K562 (cell line): ENCODE data around the gene TUBA1A. TPM values are rescaled to one million over a fixed set of nuclear protein-coding genes. Genes with fewer than 3 reads are reported as not detected.

ENCODE experiments used
- ARID1B ChIP-seq: fragments of 450-650 bp; IDR thresholded peaks from 2 replicates; pipeline ENCODE4 v1.6.1; 2016; ENCODE audit warnings: antibody characterized with exemption, mild to moderate bottlenecking, inconsistent platforms
- ARNT ChIP-seq, 2 experiments: fragments of 450-650 bp; IDR thresholded peaks; 2 replicates each; pipeline ENCODE4 v1.6.1; 2016; ENCODE audit warnings: mild to moderate bottlenecking in 1 of 2
- CREB1 ChIP-seq, 2 experiments: sonication (generic) in 1 of 2; formaldehyde crosslinking in 1 of 2; IDR thresholded peaks; 2 replicates each; pipeline versions ENCODE4 v1.6.1 to v1.8.0; 2012 to 2022; ENCODE audit warnings: inconsistent platforms in 1 of 2, mild to moderate bottlenecking in 1 of 2, missing genetic modification reagents in 1 of 2, moderate library complexity in 1 of 2
- EP300 ChIP-seq: IDR thresholded peaks from 2 replicates; pipeline ENCODE4 v1.6.1; 2012; ENCODE audit warnings: low read length, improper control_type of control experiment
- ESRRB ChIP-seq: fragments of 250-450 bp; sonication (Bioruptor Pico); IDR thresholded peaks from 2 replicates; pipeline ENCODE4 v1.5.0; 2020; ENCODE audit warnings: mild to moderate bottlenecking, moderate library complexity, borderline replicate concordance
- FOXK2 ChIP-seq, 2 experiments: fragments of 450-650 bp; IDR thresholded peaks in 1 of 2; conservative IDR thresholded peaks in 1 of 2; 2 replicates each; pipeline ENCODE4 v1.6.1; 2016; ENCODE audit warnings: low read depth in 2 of 2, mild to moderate bottlenecking in 1 of 2
- GATAD2A ChIP-seq: fragments of 450-650 bp; IDR thresholded peaks from 2 replicates; pipeline ENCODE4 v1.6.1; 2017
- HDAC2 ChIP-seq: fragments of 450-650 bp; IDR thresholded peaks from 2 replicates; pipeline ENCODE4 v1.6.1; 2016; ENCODE audit warnings: mild to moderate bottlenecking
- HIVEP1 ChIP-seq: fragments of 250-450 bp; sonication (Bioruptor Pico); IDR thresholded peaks from 2 replicates; pipeline ENCODE4 v1.4.0; 2020; ENCODE audit warnings: mild to moderate bottlenecking
- HNRNPL ChIP-seq: fragments of 200-400 bp; formaldehyde crosslinking; IDR thresholded peaks from 2 replicates; pipeline ENCODE4 v1.6.1; 2017; ENCODE audit warnings: low read depth, mild to moderate bottlenecking, low read length
- KDM1A ChIP-seq, 2 experiments: fragments of 450-650 bp; IDR thresholded peaks; 2 replicates each; pipeline ENCODE4 v1.6.1; 2016; ENCODE audit warnings: mild to moderate bottlenecking in 2 of 2
- KDM2B ChIP-seq: fragments of 250-450 bp; sonication (Bioruptor Pico); IDR thresholded peaks from 2 replicates; pipeline ENCODE4 v1.8.0; 2021; ENCODE audit warnings: mild to moderate bottlenecking, moderate library complexity
- KLF13 ChIP-seq: fragments of 450-650 bp; IDR thresholded peaks from 2 replicates; pipeline ENCODE4 v1.6.1; 2016; ENCODE audit warnings: missing genetic modification characterization, low read depth, mild to moderate bottlenecking, missing compliant biosample characterization, moderate library complexity, borderline replicate concordance
- MAFG ChIP-seq: fragments of 450-650 bp; conservative IDR thresholded peaks from 2 replicates; pipeline ENCODE4 v1.6.1; 2016; ENCODE audit warnings: missing genetic modification characterization, missing compliant biosample characterization
- RAD21 ChIP-seq, 2 experiments: fragments of 250-450 bp in 1 of 2; fragments of 450-650 bp in 1 of 2; sonication (Bioruptor Pico) in 1 of 2; formaldehyde crosslinking in 1 of 2; IDR thresholded peaks in 1 of 2; conservative IDR thresholded peaks in 1 of 2; 2 replicates each; pipeline versions ENCODE4 v1.4.0 to v1.8.0; 2020 to 2022; ENCODE audit warnings: mild to moderate bottlenecking in 2 of 2, moderate library complexity in 1 of 2
- RBM22 ChIP-seq: fragments of 200-400 bp; formaldehyde crosslinking; IDR thresholded peaks from 2 replicates; pipeline ENCODE4 v1.6.1; 2018; ENCODE audit warnings: low read length, low read depth; ENCODE audit not compliant: poor library complexity, severe bottlenecking
- SMAD1 ChIP-seq: fragments of 150-350 bp; IDR thresholded peaks from 2 replicates; pipeline ENCODE4 v1.6.1; 2014; ENCODE audit warnings: low read length, low read depth; ENCODE audit not compliant: partially characterized antibody
- SNRNP70 ChIP-seq: fragments of 200-400 bp; formaldehyde crosslinking; optimal IDR thresholded peaks from 2 replicates; pipeline ENCODE3; 2017; ENCODE audit warnings: low read depth, low read length
- SRSF7 ChIP-seq: fragments of 200-400 bp; formaldehyde crosslinking; optimal IDR thresholded peaks from 2 replicates; pipeline ENCODE3; 2017; ENCODE audit warnings: mild to moderate bottlenecking, low read depth, low read length
- TEAD4 ChIP-seq, 2 experiments: sonication (generic) in 1 of 2; formaldehyde crosslinking in 1 of 2; IDR thresholded peaks; 2 replicates each; pipeline versions ENCODE4 v1.6.1 to v1.8.0; 2012 to 2022; ENCODE audit warnings: borderline replicate concordance in 1 of 2, inconsistent platforms in 1 of 2, low read length in 1 of 2, mild to moderate bottlenecking in 1 of 2, missing genetic modification reagents in 1 of 2
- ZBTB17 ChIP-seq: fragments of 450-650 bp; formaldehyde crosslinking; IDR thresholded peaks from 2 replicates; pipeline ENCODE4 v1.4.0; 2020; ENCODE audit warnings: mild to moderate bottlenecking
- ZNF589 ChIP-seq: fragments of 200-800 bp; sonication (Bioruptor generic); IDR thresholded peaks from 2 replicates; pipeline ENCODE4 v1.6.1; 2016; ENCODE audit warnings: low read depth, missing genetic modification characterization, missing compliant biosample characterization
- polyA plus RNA-seq, 8 experiments: library from polyadenylated mRNA; depleted of rRNA in 4 of 8; stranded (reverse) in 5 of 8; unstranded in 3 of 8; fragments of >200 nt; fragmentation: Nextera tagmentation in 2 of 8; fragmentation: Illumina TruSeq in 1 of 8; extraction: Ambion mirVana in 2 of 8; extraction: Trizol in 1 of 8; gene quantifications; 2 replicates each; pipeline versions ENCODE4 v1.2.1 to v1.2.3, GENCODE V29; 2011 to 2014; ENCODE audit warnings: inconsistent platforms in 1 of 8, missing spikeins in 1 of 8
- total RNA-seq, 7 experiments: library from RNA; depleted of rRNA in 6 of 7; stranded (reverse); fragments of >200 nt in 6 of 7; fragmentation: Illumina TruSeq in 2 of 7; extraction: Trizol in 2 of 7; gene quantifications; 2 replicates each; pipeline versions ENCODE4 v1.2.1 to v1.2.3, GENCODE V29; 2011 to 2021; ENCODE audit warnings: low replicate concordance in 1 of 7
- TF ChIP-seq, protein P1 (sequence below): sonication (generic); formaldehyde crosslinking; IDR thresholded peaks from 2 replicates; pipeline ENCODE4 v1.8.1; 2022; ENCODE audit warnings: missing genetic modification reagents
- TF ChIP-seq, protein P2 (sequence below): fragments of 450-650 bp; IDR thresholded peaks from 2 replicates; pipeline ENCODE4 v1.6.1; 2014; ENCODE audit warnings: low read depth, mild to moderate bottlenecking, moderate library complexity, borderline replicate concordance
- TF ChIP-seq, protein P3 (sequence below): sonication (generic); formaldehyde crosslinking; IDR thresholded peaks from 2 replicates; pipeline ENCODE4 v1.8.0; 2022; ENCODE audit warnings: mild to moderate bottlenecking, missing genetic modification reagents

Gene TUBA1A
- total and polyA plus RNA-seq, 9 of the 15 experiments (the other 6 are each of a cell fraction or from before 2014, with no cell fraction given), result 7.4 to 45.1 (median 11.9) TPM

DNA sequence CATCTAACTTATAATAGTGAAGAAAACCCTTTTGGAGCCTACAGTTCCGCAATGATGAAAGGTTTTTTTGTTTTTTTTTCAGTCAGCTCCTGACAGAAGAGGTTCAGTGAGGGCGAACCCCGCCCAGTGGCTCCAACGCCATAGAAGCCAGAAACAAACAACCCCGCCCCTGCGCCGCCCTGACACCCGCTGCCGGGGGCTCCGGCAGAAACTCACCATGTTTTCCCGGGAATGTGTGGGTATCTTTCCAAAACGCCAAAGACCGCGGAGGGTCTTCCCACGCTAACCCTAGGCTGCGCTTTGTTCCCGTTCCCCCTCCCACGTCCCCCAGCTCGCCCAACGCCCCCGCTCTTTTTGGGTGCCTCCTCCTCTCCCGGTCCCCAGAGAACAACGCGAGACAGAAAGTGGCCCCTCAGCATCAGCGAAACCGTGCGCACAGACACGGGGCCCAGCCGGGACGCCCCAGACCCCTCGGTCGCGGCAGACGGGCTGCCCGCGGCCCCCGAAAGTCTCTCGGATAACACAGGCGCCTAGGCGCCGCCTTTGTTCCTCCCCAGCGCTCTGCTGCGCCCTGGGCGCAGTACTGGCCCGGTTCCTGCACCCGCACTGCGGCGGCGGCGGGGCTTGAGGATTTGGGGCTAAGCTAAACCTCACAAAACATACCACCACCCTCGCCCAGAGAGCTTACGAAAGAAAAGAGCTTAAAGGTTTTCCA is 522 bp downstream of the TUBA1A start (continued):
- TF ChIP-seq, protein P1, sequence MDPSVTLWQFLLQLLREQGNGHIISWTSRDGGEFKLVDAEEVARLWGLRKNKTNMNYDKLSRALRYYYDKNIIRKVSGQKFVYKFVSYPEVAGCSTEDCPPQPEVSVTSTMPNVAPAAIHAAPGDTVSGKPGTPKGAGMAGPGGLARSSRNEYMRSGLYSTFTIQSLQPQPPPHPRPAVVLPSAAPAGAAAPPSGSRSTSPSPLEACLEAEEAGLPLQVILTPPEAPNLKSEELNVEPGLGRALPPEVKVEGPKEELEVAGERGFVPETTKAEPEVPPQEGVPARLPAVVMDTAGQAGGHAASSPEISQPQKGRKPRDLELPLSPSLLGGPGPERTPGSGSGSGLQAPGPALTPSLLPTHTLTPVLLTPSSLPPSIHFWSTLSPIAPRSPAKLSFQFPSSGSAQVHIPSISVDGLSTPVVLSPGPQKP, result no peak
- TF ChIP-seq GATAD2A (no peak), SRSF7 (no peak), KDM2B (CRISPR knock-in tag) (0 out of 2 replicates have a peak, but pooled peaks have one; percentile 31), KDM1A (IDR thresholded peaks at IDR 0.05) (0 out of 4 replicates have a peak, but pooled peaks of 1 of the 2 experiments have one; percentile 0), HIVEP1 (CRISPR knock-in tag) (no peak), RAD21 (CRISPR knock-in tag; conservative IDR thresholded peaks at IDR 0.05 in 1 of 2, IDR thresholded peaks at IDR 0.05 in 1 of 2) (no peak), ARID1B (no peak), ARNT (IDR thresholded peaks at IDR 0.05) (no peak), EP300 (no peak), FOXK2 (conservative IDR thresholded peaks at IDR 0.05 in 1 of 2, IDR thresholded peaks at IDR 0.05 in 1 of 2; ENCODE audit: low read depth in 2 of 2) (no peak), KLF13 (tag) (0 out of 2 replicates have a peak, but pooled peaks have one; percentile 49), MAFG (tag) (no peak), SMAD1 (no peak), RBM22 (no peak), HDAC2 (0 out of 2 replicates have a peak, but pooled peaks have one; percentile 66), HNRNPL (no peak), CREB1 (IDR thresholded peaks at IDR 0.05) (no peak), CREB1 (CRISPR knock-in tag; IDR thresholded peaks at IDR 0.05) (no peak), TEAD4 (IDR thresholded peaks at IDR 0.05; ENCODE audit: low read length) (no peak), TEAD4 (CRISPR knock-in tag; IDR thresholded peaks at IDR 0.05; ENCODE audit: borderline replicate concordance) (no peak), ZBTB17 (CRISPR knock-in tag) (no peak), ESRRB (no peak), SNRNP70 (no peak), ZNF589 (CRISPR knock-in tag) (peak; percentile 71; the same call in 1 of the 2 replicates)
- TF ChIP-seq, protein P2, sequence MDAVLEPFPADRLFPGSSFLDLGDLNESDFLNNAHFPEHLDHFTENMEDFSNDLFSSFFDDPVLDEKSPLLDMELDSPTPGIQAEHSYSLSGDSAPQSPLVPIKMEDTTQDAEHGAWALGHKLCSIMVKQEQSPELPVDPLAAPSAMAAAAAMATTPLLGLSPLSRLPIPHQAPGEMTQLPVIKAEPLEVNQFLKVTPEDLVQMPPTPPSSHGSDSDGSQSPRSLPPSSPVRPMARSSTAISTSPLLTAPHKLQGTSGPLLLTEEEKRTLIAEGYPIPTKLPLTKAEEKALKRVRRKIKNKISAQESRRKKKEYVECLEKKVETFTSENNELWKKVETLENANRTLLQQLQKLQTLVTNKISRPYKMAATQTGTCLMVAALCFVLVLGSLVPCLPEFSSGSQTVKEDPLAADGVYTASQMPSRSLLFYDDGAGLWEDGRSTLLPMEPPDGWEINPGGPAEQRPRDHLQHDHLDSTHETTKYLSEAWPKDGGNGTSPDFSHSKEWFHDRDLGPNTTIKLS, result no peak
- TF ChIP-seq, protein P3, sequence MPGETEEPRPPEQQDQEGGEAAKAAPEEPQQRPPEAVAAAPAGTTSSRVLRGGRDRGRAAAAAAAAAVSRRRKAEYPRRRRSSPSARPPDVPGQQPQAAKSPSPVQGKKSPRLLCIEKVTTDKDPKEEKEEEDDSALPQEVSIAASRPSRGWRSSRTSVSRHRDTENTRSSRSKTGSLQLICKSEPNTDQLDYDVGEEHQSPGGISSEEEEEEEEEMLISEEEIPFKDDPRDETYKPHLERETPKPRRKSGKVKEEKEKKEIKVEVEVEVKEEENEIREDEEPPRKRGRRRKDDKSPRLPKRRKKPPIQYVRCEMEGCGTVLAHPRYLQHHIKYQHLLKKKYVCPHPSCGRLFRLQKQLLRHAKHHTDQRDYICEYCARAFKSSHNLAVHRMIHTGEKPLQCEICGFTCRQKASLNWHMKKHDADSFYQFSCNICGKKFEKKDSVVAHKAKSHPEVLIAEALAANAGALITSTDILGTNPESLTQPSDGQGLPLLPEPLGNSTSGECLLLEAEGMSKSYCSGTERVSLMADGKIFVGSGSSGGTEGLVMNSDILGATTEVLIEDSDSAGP, result no peak
